ENCODE data around the gene KRTAP5-1.

- TF ChIP-seq TOX (CRISPR knock-in tag; IDR thresholded peaks at IDR 0.05; ENCODE audit: borderline replicate concordance) = no peak
- no peak for TF ChIP-seq TCF4 (CRISPR knock-in tag; IDR thresholded peaks at IDR 0.05; ENCODE audit: borderline replicate concordance)
- TF ChIP-seq BACH2 (CRISPR knock-in tag; IDR thresholded peaks at IDR 0.05; ENCODE audit: borderline replicate concordance) = no peak
- TF ChIP-seq POU6F1 (CRISPR knock-in tag; IDR thresholded peaks at IDR 0.05; ENCODE audit: borderline replicate concordance, low read depth) = no peak
- TF ChIP-seq ZC3H10 (CRISPR knock-in tag; IDR thresholded peaks at IDR 0.05) = no peak
- no peak for TF ChIP-seq PATZ1 (CRISPR knock-in tag; IDR thresholded peaks at IDR 0.05; ENCODE audit: borderline replicate concordance)
- no peak for TF ChIP-seq ZFP30 (CRISPR knock-in tag; IDR thresholded peaks at IDR 0.05)
- TF ChIP-seq CREB5 (CRISPR knock-in tag; IDR thresholded peaks at IDR 0.05; ENCODE audit: low read depth) = no peak
- TF ChIP-seq ESRRG (CRISPR knock-in tag; IDR thresholded peaks at IDR 0.05) = no peak
- no peak for TF ChIP-seq ISL1 (CRISPR knock-in tag; IDR thresholded peaks at IDR 0.05)
- TF ChIP-seq ARNTL (CRISPR knock-in tag; IDR thresholded peaks at IDR 0.05; ENCODE audit: borderline replicate concordance, low read depth) = no peak
- TF ChIP-seq CSDC2 (CRISPR knock-in tag; IDR thresholded peaks at IDR 0.05) = no peak
- TF ChIP-seq GLIS3 (CRISPR knock-in tag; IDR thresholded peaks at IDR 0.05) = no peak
- no peak for TF ChIP-seq ZNF8 (CRISPR knock-in tag; IDR thresholded peaks at IDR 0.05)
These were observed 19.1 kb upstream of the KRTAP5-1 start for GRCh38 chr11:1604181-1604580.
